A673 (cell line): ENCODE results near the gene HOXA5. TPM values are rescaled to one million over a fixed set of nuclear protein-coding genes. Genes with fewer than 3 reads are reported as not detected.

Experiments used
- BruUV-seq: library from RNA; stranded (reverse); fragments of 400-500 nt; replicated peaks from 2 replicates; lab custom pipeline; 2021; lab: Mats Ljungman, UMichigan
- CTCF ChIA-PET: fragments of 300-600 bp; sonication (Branson Sonifier 250); formaldehyde crosslinking; loops from one replicate; lab custom pipeline; 2022; ENCODE audit warnings: antibody characterized with exemption; lab: Charles Lee
- POLR2A ChIA-PET: fragments of 300-600 bp; sonication (Branson Sonifier 250); formaldehyde crosslinking; loops from one replicate; lab custom pipeline; 2022; ENCODE audit warnings: antibody characterized with exemption; ENCODE audit not compliant: low non-redundant PET; lab: Charles Lee
- DNase-seq: peaks from one replicate; pipeline ENCODE4 v3.0.0-alpha.2; 2015; ENCODE audit warnings: low spot score
- H3K27ac ChIP-seq: fragments of 200-600 bp; sonication (generic); 2 replicates; pipeline ENCODE4 v1.5.1; 2016; ENCODE audit warnings: mixed run types, low read depth, mild to moderate bottlenecking, mixed read lengths, antibody characterized with exemption, low read length; ENCODE audit not compliant: poor library complexity, severe bottlenecking
- H3K27me3 ChIP-seq: fragments of 200-600 bp; sonication (generic); replicated peaks from 2 replicates; pipeline ENCODE4 v1.6.1; 2017; ENCODE audit warnings: mixed run types, low read depth, mild to moderate bottlenecking, mixed read lengths, antibody characterized with exemption, low read length; ENCODE audit not compliant: insufficient read depth, poor library complexity
- H3K36me3 ChIP-seq: fragments of 200-600 bp; sonication (generic); 2 replicates; pipeline ENCODE4 v1.6.1; 2016; ENCODE audit warnings: mixed run types, mild to moderate bottlenecking, mixed read lengths, antibody characterized with exemption, low read length; ENCODE audit not compliant: insufficient read depth, poor library complexity, severe bottlenecking
- H3K4me1 ChIP-seq: fragments of 200-600 bp; sonication (generic); 2 replicates; pipeline ENCODE4 v1.6.1; 2017; ENCODE audit warnings: mixed run types, mild to moderate bottlenecking, mixed read lengths, antibody characterized with exemption, low read length; ENCODE audit not compliant: insufficient read depth, poor library complexity, severe bottlenecking
- H3K4me3 ChIP-seq: fragments of 200-600 bp; sonication (generic); 2 replicates; pipeline ENCODE4 v1.5.1; 2016; ENCODE audit warnings: low read depth, mixed run types, mild to moderate bottlenecking, mixed read lengths, low read length; ENCODE audit not compliant: poor library complexity, severe bottlenecking
- H3K9me3 ChIP-seq: fragments of 200-600 bp; sonication (generic); 2 replicates; pipeline ENCODE4 v1.6.1; 2016; ENCODE audit warnings: mixed run types, low read depth, mild to moderate bottlenecking, mixed read lengths, antibody characterized with exemption, low read length; ENCODE audit not compliant: poor library complexity, severe bottlenecking
- CTCF ChIP-seq: fragments of 300-800, 200-600 bp; sonication (generic); conservative IDR thresholded peaks from 2 replicates; pipeline ENCODE4 v1.5.1; 2017; ENCODE audit warnings: low read depth, mild to moderate bottlenecking, antibody characterized with exemption, low read length, moderate library complexity, mixed read lengths
- EZH2 ChIP-seq: fragments of 200-600 bp; sonication (generic); IDR thresholded peaks from 2 replicates; pipeline ENCODE4 v1.6.1; 2017; ENCODE audit warnings: borderline replicate concordance, low read depth, mild to moderate bottlenecking, mixed read lengths, antibody characterized with exemption, low read length; ENCODE audit not compliant: poor library complexity, severe bottlenecking
- intact Hi-C: fragments of 100-400 bp; cut with micrococcal nuclease; formaldehyde crosslinking; loops from one replicate; pipeline ENCODE4 v1.10.0; 2022; ENCODE audit not compliant: unreplicated experiment
- microRNA-seq: library from miRNA; unstranded; fragments of <30 nt; microRNA quantifications from one replicate; pipeline ENCODE4 v1.2.0, GENCODE V29; 2021
- total RNA-seq: library from RNA; stranded (reverse); gene quantifications from 2 replicates; pipeline ENCODE4 v1.2.3, GENCODE V29; 2021

HOXA5 gene
- total RNA-seq, 1 experiment from 2014 or later = not detected

DNA sequence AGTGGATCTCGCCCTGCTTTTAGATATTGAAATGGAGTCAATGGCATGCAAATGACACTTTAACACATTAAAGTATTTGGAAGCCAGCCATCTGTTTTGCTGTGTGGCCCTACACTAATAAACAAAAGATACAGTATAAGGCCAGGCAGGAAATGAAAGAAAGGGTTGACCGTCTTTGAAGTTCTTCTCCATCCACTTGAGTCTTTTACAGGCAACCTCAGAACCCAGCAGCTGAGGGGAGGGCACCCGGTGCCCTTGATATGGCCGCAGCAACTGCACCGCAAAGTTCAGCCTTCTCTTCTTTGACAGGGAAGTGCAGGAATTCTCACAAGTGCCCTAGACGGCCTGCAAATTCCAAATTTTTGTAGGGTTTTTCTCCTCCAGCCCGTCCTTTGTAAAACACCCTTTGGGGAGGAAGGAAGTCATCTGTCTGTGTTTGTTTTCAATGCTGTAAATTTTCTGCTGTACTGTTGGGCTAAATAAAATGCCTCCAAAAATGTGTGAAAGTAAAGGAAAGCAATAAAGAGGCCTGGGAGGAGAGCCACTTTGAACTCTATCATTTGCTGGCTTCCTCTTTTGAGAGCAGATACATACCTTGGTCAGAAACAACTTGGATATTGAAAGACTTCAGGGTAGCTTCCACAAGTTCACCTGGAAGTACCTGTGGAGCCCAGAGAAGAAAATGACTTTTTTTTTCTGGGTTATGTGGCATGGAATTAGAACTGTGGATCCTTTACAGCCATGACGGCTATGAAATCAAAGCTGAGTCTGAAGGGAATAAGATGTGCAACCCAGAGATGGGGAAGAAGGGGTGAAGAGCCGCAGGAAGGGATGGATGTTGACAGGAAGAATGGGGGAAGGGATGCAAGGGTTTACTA, 51.3 kb downstream of the HOXA5 start:
- TF ChIP-seq EZH2 (no peak), CTCF (no peak)
- no peak overlapping the region for H3K4me3 ChIP-seq
- H3K36me3 ChIP-seq = no peaks in the 10 kb centered on the region
- peaks cover 10% of the 10 kb centered on the region for H3K4me1 ChIP-seq
- CTCF ChIA-PET = no interaction called here
- BruUV-seq = no TSS peak
- H3K27me3 ChIP-seq = peaks cover 100% of the 10 kb centered on the region
- intact Hi-C loops = no loop called here
- POLR2A ChIA-PET = no interaction called here
- H3K27ac ChIP-seq = no peak overlapping the region
- DNase-seq = no peak
- H3K9me3 ChIP-seq = no peaks in the 10 kb centered on the region

DNA sequence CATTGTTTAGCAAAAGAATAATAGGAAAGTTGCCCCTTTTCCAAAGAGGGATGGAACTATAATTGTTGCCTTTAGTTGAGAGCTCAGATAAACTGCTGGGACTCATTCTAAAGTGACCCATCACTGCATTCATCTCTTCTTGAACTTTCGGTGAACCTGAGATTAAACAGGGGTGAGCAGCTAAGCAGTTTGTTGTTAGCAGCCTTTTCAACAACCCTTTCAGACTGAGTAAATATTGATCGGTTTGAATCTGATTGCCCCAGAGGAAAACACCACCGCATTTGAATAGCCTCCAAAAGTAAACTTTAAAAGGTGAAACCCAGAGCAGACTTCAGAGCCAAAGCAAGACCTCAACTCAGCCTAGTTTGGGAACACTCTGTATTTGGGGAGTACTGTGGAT, 52.4 kb downstream of the HOXA5 start:
- CTCF ChIA-PET = no interaction called here
- Histone ChIP-seq H3K27ac (no peak overlapping the region), H3K36me3 (no peaks in the 10 kb centered on the region), H3K4me3 (no peak overlapping the region), H3K4me1 (peaks cover 2% of the 10 kb centered on the region), H3K27me3 (peaks cover 89% of the 10 kb centered on the region), H3K9me3 (no peaks in the 10 kb centered on the region)
- intact Hi-C loops = no loop called here
- BruUV-seq = no TSS peak
- POLR2A ChIA-PET = no interaction called here
- no peak for TF ChIP-seq CTCF
- TF ChIP-seq EZH2 = no peak
- no peak for DNase-seq

Small RNAs within 50 kb of the gene (microRNA-seq; reads per million reads assigned to microRNA genes)
- 26.7 reads per million, percentile 47 among the genes with 10 or more reads in this experiment for gene MIR196B

Other genes with a start within 250 kb of the HOXA5 start
- gene HOXA1, start 47.7 kb downstream of the HOXA5 start, total RNA-seq = not detected in 2 replicates
- not detected in 2 replicates for gene HOXA2, start 41.0 kb downstream of the HOXA5 start, total RNA-seq
- gene HOXA4, start 12.9 kb downstream of the HOXA5 start, total RNA-seq = not detected in 2 replicates
- gene HOXA6, start 4.1 kb upstream of the HOXA5 start, total RNA-seq = not detected in 2 replicates
- not detected in 2 replicates for gene HOXA3, start 8.9 kb upstream of the HOXA5 start, total RNA-seq
- 0.56 and 1.5 TPM in 2 replicates for gene HOXA7, start 13.0 kb upstream of the HOXA5 start, total RNA-seq
- not detected in 2 replicates for gene HOXA9, start 21.9 kb upstream of the HOXA5 start, total RNA-seq
- gene HOXA10, start 30.6 kb upstream of the HOXA5 start, total RNA-seq = not detected in 2 replicates
- gene HOXA11, start 41.6 kb upstream of the HOXA5 start, total RNA-seq = not detected in 2 replicates
- gene HOXA13, start 56.4 kb upstream of the HOXA5 start, total RNA-seq = not detected in 2 replicates
- gene EVX1, start 99.1 kb upstream of the HOXA5 start, total RNA-seq = not detected in 2 replicates